DMS53 treated with DMSO at 0.1 percent for 48 hours (cell line): ENCODE results near the gene PLBD2.

ENCODE experiments used
- DNase-seq: peaks from one replicate; lab custom pipeline; 2025; ENCODE audit not compliant: unreplicated experiment; lab: John Stamatoyannopoulos, UW

PLBD2 gene

GRCh38 chr12:113439606-113440030 is 81.2 kb downstream of the PLBD2 start:
- DNase-seq: peak; percentile 46

- DNase-seq: no peak
Measured at GRCh38 chr12:113440336-113440735, 81.9 kb downstream of the PLBD2 start.
